Right lobe of liver (tissue), 6 donors: Measurements from ENCODE around the gene MAPK8IP3. TPM values are rescaled to one million over a fixed set of nuclear protein-coding genes. Genes with fewer than 3 reads are reported as not detected.
"Not testable (repeated sequence)": the region's sequence is repeated elsewhere in the genome, so short reads cannot be mapped to it uniquely, and the experiment has no call there.

ENCODE experiments used
- ATAC-seq, 4 donors: fragments of 200-7000 bp; cut with Tn5 transposase; one replicate each; pipeline ENCODE4 v1.9.1; 2020; ENCODE audit warnings: mild to moderate bottlenecking in 4 of 4, moderate library complexity in 4 of 4
- DNase-seq, 3 donors: peaks; one replicate each; pipeline ENCODE4 v3.0.0-alpha.2; 2020
- H3K27ac ChIP-seq, 3 donors: fragments of 200-600 bp; one replicate each; pipeline ENCODE4 v1.8.0; 2022
- H3K27me3 ChIP-seq, 2 donors: fragments of 200-600 bp; one replicate each; pipeline ENCODE4 v1.8.0; 2022
- H3K36me3 ChIP-seq, 4 donors: fragments of 200-600 bp; sonication (generic) in 1 of 4; one replicate each; pipeline versions ENCODE4 v1.5.1 to v1.8.0; 2017 to 2022; ENCODE audit warnings: control low read depth in 1 of 4
- H3K4me1 ChIP-seq, 4 donors: fragments of 200-600 bp; sonication (generic) in 1 of 4; one replicate each; pipeline versions ENCODE4 v1.5.1 to v1.8.0; 2017 to 2022; ENCODE audit warnings: control low read depth in 1 of 4
- H3K4me3 ChIP-seq, 3 donors: fragments of 200-600 bp; one replicate each; pipeline ENCODE4 v1.8.0; 2022
- H3K9me3 ChIP-seq, 4 donors: fragments of 200-600 bp; sonication (generic) in 1 of 4; one replicate each; pipeline versions ENCODE4 v1.5.1 to v1.8.0; 2017 to 2022; ENCODE audit warnings: control low read depth in 1 of 4
- POLR2A ChIP-seq: fragments of 450-650 bp; IDR thresholded peaks from one replicate; pipeline ENCODE4 v1.6.1; 2017; ENCODE audit warnings: antibody characterized with exemption, mild to moderate bottlenecking
- WGBS: methylation state at CpG from one replicate; pipeline ENCODE4 v1.1.6; 2018; ENCODE audit warnings: low coverage, low lambda C conversion rate; ENCODE audit not compliant: insufficient coverage; ENCODE audit errors: missing lambda C conversion rate; 5-methylcytosine and 5-hydroxymethylcytosine counted together
- intact Hi-C, 2 donors: fragments of 100-400 bp; cut with DNase I; formaldehyde crosslinking; loops; one replicate each; pipeline versions ENCODE4 v1.11.2 to v1.14.1; 2022
- total RNA-seq, 6 experiments: library from RNA; depleted of rRNA in 2 of 6; stranded (reverse); fragments of >200 nt in 2 of 6; fragmentation: NEBNext Ultra II Directional in 3 of 6; extraction: Animal tissue kit (Norgen Biotek cat#: 25700) in 3 of 6; gene quantifications; one replicate each; pipeline versions ENCODE4 v1.1.0 to v1.2.4, GENCODE V29; 2016 to 2023
- TF ChIP-seq, protein P1 (sequence below), 4 donors: fragments of 200-600 bp in 3 of 4; fragments of 450-650 bp in 1 of 4; IDR thresholded peaks; one replicate each; pipeline versions ENCODE4 v1.5.1 to v1.8.0; 2016 to 2022; ENCODE audit warnings: antibody characterized with exemption in 4 of 4, mild to moderate bottlenecking in 2 of 4
- donor health status: DM: no; HTN: yes; CAD: no.
- donor health status: DM: no; HTN: no; CAD: no.
- donor health status: DM: no; HTN: no; CAD: no.
- donor health status: DM: no; HTN: yes; CAD: no.
- donor health status: DM: no; HTN: yes; CAD: no.

MAPK8IP3 gene
- total RNA-seq, 6 experiments from 2014 or later = 8.7 to 37.3 (median 23.0) TPM

DNA sequence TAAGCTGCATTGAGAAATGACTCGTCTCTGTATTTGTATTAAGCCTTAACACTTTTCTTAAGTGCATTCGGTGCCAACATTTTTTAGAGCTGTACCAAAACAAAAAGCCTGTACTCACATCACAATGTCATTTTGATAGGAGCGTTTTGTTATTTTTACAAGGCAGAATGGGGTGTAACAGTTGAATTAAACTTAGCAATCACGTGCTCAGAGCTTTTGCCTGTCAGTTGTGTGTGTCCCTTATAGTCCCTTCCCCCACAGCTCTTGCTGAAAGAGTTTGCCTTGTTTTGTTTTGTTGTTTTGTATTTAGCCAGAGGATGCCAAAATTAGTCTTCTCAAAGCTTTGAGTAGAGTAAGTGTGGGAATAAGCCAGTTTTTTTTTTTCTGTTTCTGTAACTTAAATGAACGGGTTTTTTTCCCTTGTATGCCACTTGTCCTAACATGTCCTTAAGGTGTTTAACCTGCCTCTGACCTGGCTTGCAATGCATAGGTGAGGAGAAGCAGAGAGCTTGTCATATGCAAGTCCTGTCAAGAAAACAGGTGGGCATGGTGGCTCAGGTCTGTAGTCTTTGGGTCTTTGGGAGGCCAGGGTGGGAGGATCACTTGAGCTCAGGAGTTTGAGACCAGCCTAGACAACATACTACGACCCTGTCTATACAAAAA is 4.6 kb upstream of the MAPK8IP3 start:
- no peaks in the 10 kb centered on the region for H3K27me3 ChIP-seq
- 83% methylated on average over 6 of the region's 6 CpGs for WGBS
- intact Hi-C loops = no loop called here

DNA sequence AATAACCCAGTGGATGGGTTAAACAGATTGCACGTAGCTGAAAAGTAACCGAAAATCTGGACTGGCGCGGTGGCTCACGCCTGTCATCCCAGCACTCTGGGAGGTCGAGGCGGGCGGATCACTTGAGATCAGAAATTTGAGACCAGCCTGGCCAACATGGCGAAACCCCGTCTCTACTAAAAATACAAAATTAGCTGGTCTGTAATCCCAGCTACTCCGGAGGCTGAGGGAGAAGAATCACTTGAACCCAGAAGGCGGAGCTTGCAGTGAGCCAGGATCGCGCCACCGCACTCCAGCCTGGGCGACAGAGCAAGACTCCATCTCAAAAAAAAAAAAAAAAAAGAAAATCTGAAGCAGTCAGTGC is 689 bp upstream of the MAPK8IP3 start:
- H3K36me3 ChIP-seq = peaks cover 0 to 14% (median 2%) of the 10 kb centered on the region in 4 donors
- DNase-seq, H3K9me3 ChIP-seq, intact Hi-C loops, H3K27me3 ChIP-seq: not testable (repeated sequence)
- H3K4me3 ChIP-seq = peak overlapping the region; percentile 63 to 97 (median 82)
- ATAC-seq = peak; percentile 5 to 31 (median 20)
- H3K27ac ChIP-seq = peak overlapping the region; percentile 55 to 93 (median 81)
- H3K4me1 ChIP-seq = peaks cover 0 to 20% (median 6%) of the 10 kb centered on the region in 4 donors
- WGBS = under 1% methylated on average over 16 of the region's 16 CpGs

More for the DNA sequence above, 4.6 kb upstream of the MAPK8IP3 start:
- H3K27ac ChIP-seq = no peak overlapping the region
- ATAC-seq = no peak
- TF ChIP-seq, protein P1, sequence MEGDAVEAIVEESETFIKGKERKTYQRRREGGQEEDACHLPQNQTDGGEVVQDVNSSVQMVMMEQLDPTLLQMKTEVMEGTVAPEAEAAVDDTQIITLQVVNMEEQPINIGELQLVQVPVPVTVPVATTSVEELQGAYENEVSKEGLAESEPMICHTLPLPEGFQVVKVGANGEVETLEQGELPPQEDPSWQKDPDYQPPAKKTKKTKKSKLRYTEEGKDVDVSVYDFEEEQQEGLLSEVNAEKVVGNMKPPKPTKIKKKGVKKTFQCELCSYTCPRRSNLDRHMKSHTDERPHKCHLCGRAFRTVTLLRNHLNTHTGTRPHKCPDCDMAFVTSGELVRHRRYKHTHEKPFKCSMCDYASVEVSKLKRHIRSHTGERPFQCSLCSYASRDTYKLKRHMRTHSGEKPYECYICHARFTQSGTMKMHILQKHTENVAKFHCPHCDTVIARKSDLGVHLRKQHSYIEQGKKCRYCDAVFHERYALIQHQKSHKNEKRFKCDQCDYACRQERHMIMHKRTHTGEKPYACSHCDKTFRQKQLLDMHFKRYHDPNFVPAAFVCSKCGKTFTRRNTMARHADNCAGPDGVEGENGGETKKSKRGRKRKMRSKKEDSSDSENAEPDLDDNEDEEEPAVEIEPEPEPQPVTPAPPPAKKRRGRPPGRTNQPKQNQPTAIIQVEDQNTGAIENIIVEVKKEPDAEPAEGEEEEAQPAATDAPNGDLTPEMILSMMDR (IDR thresholded peaks at IDR 0.05) = no peak
- no peak for TF ChIP-seq POLR2A
- DNase-seq = no peak
- H3K4me1 ChIP-seq = peaks cover 0 to 6% (median 0%) of the 10 kb centered on the region in 4 donors
- H3K4me3 ChIP-seq = no peak overlapping the region
- peaks cover 0 to 45% (median 4%) of the 10 kb centered on the region in 4 donors for H3K36me3 ChIP-seq
- no peaks in the 10 kb centered on the region for H3K9me3 ChIP-seq

DNA sequence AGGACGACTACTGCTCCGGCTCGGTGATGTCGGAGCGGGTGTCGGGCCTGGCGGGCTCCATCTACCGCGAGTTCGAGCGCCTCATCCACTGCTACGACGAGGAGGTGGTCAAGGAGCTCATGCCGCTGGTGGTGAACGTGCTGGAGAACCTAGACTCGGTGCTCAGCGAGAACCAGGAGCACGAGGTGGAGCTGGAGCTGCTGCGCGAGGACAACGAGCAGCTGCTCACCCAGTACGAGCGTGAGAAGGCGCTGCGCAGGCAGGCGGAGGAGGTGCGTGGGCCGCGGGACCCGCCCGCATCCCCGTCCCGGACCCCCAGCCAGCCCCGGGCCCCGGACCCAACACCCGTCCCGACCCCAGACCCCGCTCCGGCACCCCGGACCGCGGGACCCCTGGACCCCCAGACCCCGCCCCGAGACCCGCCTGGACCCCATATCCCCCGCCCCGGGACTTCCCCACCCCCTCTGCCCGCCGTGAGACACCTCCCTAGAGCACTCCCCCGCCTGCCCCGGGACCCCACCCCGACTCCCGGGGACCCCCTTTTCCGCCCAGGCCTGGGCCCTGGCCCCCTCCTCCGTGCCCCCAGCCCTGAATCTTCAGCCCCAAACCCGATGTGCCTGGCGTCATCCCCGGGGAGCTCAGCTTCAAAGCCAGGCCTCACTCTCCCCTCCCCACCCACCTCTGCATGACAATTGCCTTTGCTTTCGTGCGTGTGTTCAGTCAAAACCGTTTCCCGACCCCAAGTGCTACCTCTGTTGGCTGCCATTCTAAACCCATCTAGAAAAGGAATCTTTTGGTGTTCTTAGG is 594 bp downstream of the MAPK8IP3 start:
- 0% methylated on average over 16 of the region's 62 CpGs for WGBS
- H3K4me1 ChIP-seq = peaks cover 0 to 20% (median 6%) of the 10 kb centered on the region in 4 donors
- intact Hi-C loops = no loop called here
- H3K9me3 ChIP-seq = no peaks in the 10 kb centered on the region
- peak overlapping the region; percentile 58 to 93 (median 81) for H3K27ac ChIP-seq
- peaks cover 0 to 7% (median 0%) of the 10 kb centered on the region in 4 donors for H3K36me3 ChIP-seq
- ATAC-seq (peak; percentile 8 to 36 (median 12)), DNase-seq (peak in 2 of 3 donors; percentile 52 to 64)
- TF ChIP-seq, protein P1 (IDR thresholded peaks at IDR 0.05) = no peak
- no peak for TF ChIP-seq POLR2A
- peak overlapping the region; percentile 63 to 97 (median 82) for H3K4me3 ChIP-seq
- no peaks in the 10 kb centered on the region for H3K27me3 ChIP-seq

DNA sequence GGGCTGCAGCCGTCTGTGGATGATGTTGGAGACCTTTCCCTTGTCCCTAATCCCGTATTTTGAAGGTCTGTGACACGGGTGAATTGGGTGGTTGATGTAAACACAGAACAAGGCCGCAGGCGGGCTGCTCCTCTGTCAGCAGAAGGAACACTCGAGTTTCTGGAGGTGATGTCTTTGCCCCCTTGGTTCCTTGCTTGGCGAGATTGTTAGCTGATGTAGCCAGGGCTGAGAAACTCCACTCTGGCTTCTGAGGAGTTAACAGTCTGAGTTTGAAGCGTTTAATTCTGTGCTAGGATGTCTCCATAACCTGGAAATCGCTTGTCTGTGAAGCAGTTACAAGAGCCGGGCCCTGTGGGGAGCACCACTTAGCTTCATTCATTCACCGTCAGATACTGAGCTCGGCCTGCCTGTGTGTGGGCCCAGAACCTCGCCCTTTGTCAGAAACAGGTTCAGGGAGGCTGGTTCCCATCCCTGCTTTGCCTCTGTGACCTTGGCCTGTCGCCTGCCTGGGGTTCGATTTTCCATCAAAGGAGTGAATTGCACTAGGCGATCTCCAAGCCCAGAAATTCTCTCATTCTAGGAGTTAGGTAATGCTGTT is 1.3 kb downstream of the MAPK8IP3 start:
- peaks cover 0 to 20% (median 6%) of the 10 kb centered on the region in 4 donors for H3K4me1 ChIP-seq
- TF ChIP-seq, protein P1 (IDR thresholded peaks at IDR 0.05) = no peak
- no peak for TF ChIP-seq POLR2A
- H3K4me3 ChIP-seq = peak overlapping the region; percentile 63 to 97 (median 82)
- no peaks in the 10 kb centered on the region for H3K27me3 ChIP-seq
- intact Hi-C loops = no loop called here
- DNase-seq = no peak
- ATAC-seq = peak in 2 of 4 donors; percentile 2 to 3
- H3K9me3 ChIP-seq = no peaks in the 10 kb centered on the region
- H3K27ac ChIP-seq = peak overlapping the region in 2 of 3 donors; percentile 22 to 29
- H3K36me3 ChIP-seq = peaks cover 0 to 4% (median 0%) of the 10 kb centered on the region in 4 donors
- 12% methylated on average over 11 of the region's 16 CpGs for WGBS
